Testis (tissue), 2 donors: ENCODE data around the gene SNAPC1.

Experiments used
- POLR2A ChIP-seq: fragments of 450-650 bp; IDR thresholded peaks from one replicate; pipeline ENCODE4 v1.6.1; 2017; ENCODE audit warnings: antibody characterized with exemption, mild to moderate bottlenecking, moderate library complexity
- TF ChIP-seq, protein P1 (sequence below), 3 experiments: fragments of 450-650 bp in 2 of 3; fragments of 200-600 bp in 1 of 3; sonication (generic) in 1 of 3; IDR thresholded peaks; one replicate each; pipeline ENCODE4 v1.5.1; 2016 to 2019; ENCODE audit warnings: antibody characterized with exemption in 3 of 3, mild to moderate bottlenecking in 2 of 3, moderate library complexity in 1 of 3

GRCh38 chr14:61737915-61738314 is 24.3 kb upstream of the SNAPC1 start:
- TF ChIP-seq, protein P1, sequence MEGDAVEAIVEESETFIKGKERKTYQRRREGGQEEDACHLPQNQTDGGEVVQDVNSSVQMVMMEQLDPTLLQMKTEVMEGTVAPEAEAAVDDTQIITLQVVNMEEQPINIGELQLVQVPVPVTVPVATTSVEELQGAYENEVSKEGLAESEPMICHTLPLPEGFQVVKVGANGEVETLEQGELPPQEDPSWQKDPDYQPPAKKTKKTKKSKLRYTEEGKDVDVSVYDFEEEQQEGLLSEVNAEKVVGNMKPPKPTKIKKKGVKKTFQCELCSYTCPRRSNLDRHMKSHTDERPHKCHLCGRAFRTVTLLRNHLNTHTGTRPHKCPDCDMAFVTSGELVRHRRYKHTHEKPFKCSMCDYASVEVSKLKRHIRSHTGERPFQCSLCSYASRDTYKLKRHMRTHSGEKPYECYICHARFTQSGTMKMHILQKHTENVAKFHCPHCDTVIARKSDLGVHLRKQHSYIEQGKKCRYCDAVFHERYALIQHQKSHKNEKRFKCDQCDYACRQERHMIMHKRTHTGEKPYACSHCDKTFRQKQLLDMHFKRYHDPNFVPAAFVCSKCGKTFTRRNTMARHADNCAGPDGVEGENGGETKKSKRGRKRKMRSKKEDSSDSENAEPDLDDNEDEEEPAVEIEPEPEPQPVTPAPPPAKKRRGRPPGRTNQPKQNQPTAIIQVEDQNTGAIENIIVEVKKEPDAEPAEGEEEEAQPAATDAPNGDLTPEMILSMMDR (IDR thresholded peaks at IDR 0.05), result no peak
- no peak for TF ChIP-seq POLR2A
